ENCODE data around the gene KRT86.

The KRT86 gene

GRCh38 chr12:52274521-52275120, at the start of gene KRT86:
Gene KRT86, plus strand, starts transcription at chr12:52274645. Its CDS starts 27,272 bp downstream, at chr12:52301917.
- no peak for DNase-seq

GRCh38 chr12:52225752-52226151, 48.7 kb upstream of the KRT86 start:
- DNase-seq = no peak

- DNase-seq = no peak
Observed at GRCh38 chr12:52226446-52226845, 48.0 kb upstream of the KRT86 start.

GRCh38 chr12:52227606-52228166, 46.8 kb upstream of the KRT86 start:
- no peak for DNase-seq

GRCh38 chr12:52228366-52228765, 46.1 kb upstream of the KRT86 start:
- no peak for DNase-seq

- no peak for DNase-seq
Observed at GRCh38 chr12:52228931-52229330, 45.5 kb upstream of the KRT86 start.

- no peak for DNase-seq
Observed at GRCh38 chr12:52229836-52230343, 44.6 kb upstream of the KRT86 start.

GRCh38 chr12:52230364-52231281, 43.8 kb upstream of the KRT86 start:
- no peak for DNase-seq

- no peak for DNase-seq
Observed at GRCh38 chr12:52231305-52232202, 42.9 kb upstream of the KRT86 start.

- DNase-seq = no peak
Observed at GRCh38 chr12:52232203-52232673, 42.2 kb upstream of the KRT86 start.

- DNase-seq = no peak
Observed at GRCh38 chr12:52232674-52233461, 41.6 kb upstream of the KRT86 start, which contains the start of gene KRT7. Gene KRT7, plus strand, starts transcription at chr12:52233243. Its CDS starts 54 bp downstream, at chr12:52233297.

GRCh38 chr12:52233462-52234207, 40.8 kb upstream of the KRT86 start:
- no peak for DNase-seq

- no peak for DNase-seq
Observed at GRCh38 chr12:52234223-52234810, 40.1 kb upstream of the KRT86 start.

- no peak for DNase-seq
Observed at GRCh38 chr12:52235001-52235764, 39.3 kb upstream of the KRT86 start.

- DNase-seq = no peak
Observed at GRCh38 chr12:52235822-52236361, 38.6 kb upstream of the KRT86 start.

GRCh38 chr12:52236386-52237050, 37.9 kb upstream of the KRT86 start:
- DNase-seq = no peak

- DNase-seq = no peak
Observed at GRCh38 chr12:52238207-52238840, 36.1 kb upstream of the KRT86 start.
